HG02759 (cell line): ENCODE data around the gene SAG.

Source experiments
- ATAC-seq: cut with Tn5 transposase; IDR thresholded peaks from one replicate; pipeline ENCODE4 v1.9.1; 2021; ENCODE audit warnings: mild to moderate bottlenecking, moderate library complexity; ENCODE audit not compliant: unreplicated experiment

The SAG gene

GRCh38 chr2:233307565-233307964 lies at the start of gene SAG:
SAG (plus strand) TSS chr2:233307816; CDS start chr2:233309190, 1,374 bp downstream.
- no peak for ATAC-seq

- no peak for ATAC-seq
Measured at GRCh38 chr2:233258211-233258610, 49.4 kb upstream of the SAG start.

- no peak for ATAC-seq
Measured at GRCh38 chr2:233259730-233260129, 47.9 kb upstream of the SAG start.

- no peak for ATAC-seq
Measured at GRCh38 chr2:233260661-233261060, 47.0 kb upstream of the SAG start.

- peak; percentile 73 for ATAC-seq
Measured at GRCh38 chr2:233261819-233262555, 45.6 kb upstream of the SAG start.

GRCh38 chr2:233262562-233262961 lies 45.1 kb upstream of the SAG start:
- no peak for ATAC-seq

- ATAC-seq, result no peak
Measured at GRCh38 chr2:233263045-233263570, 44.5 kb upstream of the SAG start.

GRCh38 chr2:233264667-233265066 lies 42.9 kb upstream of the SAG start:
- no peak for ATAC-seq

- no peak for ATAC-seq
Measured at GRCh38 chr2:233265899-233266431, 41.7 kb upstream of the SAG start.

- no peak for ATAC-seq
Measured at GRCh38 chr2:233266481-233266880, 41.1 kb upstream of the SAG start.

GRCh38 chr2:233267516-233268245 lies 39.9 kb upstream of the SAG start:
- peak; percentile 90 for ATAC-seq

- no peak for ATAC-seq
Measured at GRCh38 chr2:233270366-233270765, 37.2 kb upstream of the SAG start.

GRCh38 chr2:233270951-233271350 lies 36.7 kb upstream of the SAG start:
- ATAC-seq, result no peak

- no peak for ATAC-seq
Measured at GRCh38 chr2:233271693-233272092, 35.9 kb upstream of the SAG start.

GRCh38 chr2:233273120-233273519 lies 34.5 kb upstream of the SAG start:
- ATAC-seq, result no peak

- no peak for ATAC-seq
Measured at GRCh38 chr2:233275223-233275622, 32.4 kb upstream of the SAG start.

- no peak for ATAC-seq
Measured at GRCh38 chr2:233278921-233279320, 28.7 kb upstream of the SAG start.

- ATAC-seq, result no peak
Measured at GRCh38 chr2:233280114-233280693, 27.4 kb upstream of the SAG start.

GRCh38 chr2:233281553-233281952 lies 26.1 kb upstream of the SAG start:
- no peak for ATAC-seq

- no peak for ATAC-seq
Measured at GRCh38 chr2:233281992-233282603, 25.5 kb upstream of the SAG start.

GRCh38 chr2:233285921-233286320 lies 21.7 kb upstream of the SAG start:
- ATAC-seq, result no peak
